ENCODE data around the gene PARD6G. TPM values are rescaled to one million over a fixed set of nuclear protein-coding genes. Genes with fewer than 3 reads are reported as not detected.
A peak's percentile ranks its signal among the peaks of the same experiment; 100 is the strongest.

The PARD6G gene
- total RNA-seq, 1 donor from 2014 or later: 18.9 TPM

DNA sequence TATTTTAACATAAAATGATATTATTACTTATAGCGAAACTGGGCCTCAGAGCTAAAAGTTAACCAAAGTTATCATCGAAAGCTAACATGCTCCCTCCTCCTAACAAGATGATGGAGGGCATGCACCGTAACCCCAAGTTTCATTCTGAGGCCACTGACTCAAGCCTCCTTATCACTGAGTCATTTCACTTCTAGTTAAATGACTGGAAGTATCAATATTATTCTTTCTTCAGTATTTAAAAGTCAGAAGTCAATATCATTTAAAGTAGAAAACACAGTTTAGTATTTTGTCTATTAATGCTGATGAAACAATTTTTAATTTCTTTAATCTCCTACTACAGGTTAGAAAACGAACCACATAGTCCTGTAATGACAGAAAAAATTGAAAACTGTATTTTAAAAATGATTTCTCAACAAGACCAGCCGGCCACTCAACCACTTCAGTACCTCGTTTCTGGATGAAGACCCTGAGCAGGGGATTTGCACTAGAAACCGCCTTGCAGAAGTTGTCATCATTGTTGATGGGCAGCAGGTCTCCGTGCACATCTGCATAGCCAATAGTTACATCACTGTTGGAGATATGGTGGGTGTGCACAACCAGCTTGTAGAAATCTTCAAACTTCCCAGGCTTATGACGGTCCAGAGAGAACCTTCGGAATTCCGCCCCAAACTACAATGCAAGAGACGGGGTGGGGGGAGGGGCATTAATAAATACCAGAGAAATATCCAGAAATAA is 44.9 kb downstream of the PARD6G start:
- H3K27ac Mint-ChIP-seq (ENCODE audit: unreplicated experiment): no peak overlapping the region
- H3K9me3 Mint-ChIP-seq (ENCODE audit: unreplicated experiment): no peaks in the 10 kb centered on the region
- peaks cover 43% of the 10 kb centered on the region for H3K4me1 Mint-ChIP-seq (ENCODE audit: unreplicated experiment)
- no peak overlapping the region for H3K4me3 Mint-ChIP-seq (ENCODE audit: unreplicated experiment)
- no peak for DNase-seq (ENCODE audit: extremely low spot score, unreplicated experiment)
- peaks cover 3% of the 10 kb centered on the region for H3K36me3 Mint-ChIP-seq (ENCODE audit: unreplicated experiment)
- TF ChIP-seq, protein P1, sequence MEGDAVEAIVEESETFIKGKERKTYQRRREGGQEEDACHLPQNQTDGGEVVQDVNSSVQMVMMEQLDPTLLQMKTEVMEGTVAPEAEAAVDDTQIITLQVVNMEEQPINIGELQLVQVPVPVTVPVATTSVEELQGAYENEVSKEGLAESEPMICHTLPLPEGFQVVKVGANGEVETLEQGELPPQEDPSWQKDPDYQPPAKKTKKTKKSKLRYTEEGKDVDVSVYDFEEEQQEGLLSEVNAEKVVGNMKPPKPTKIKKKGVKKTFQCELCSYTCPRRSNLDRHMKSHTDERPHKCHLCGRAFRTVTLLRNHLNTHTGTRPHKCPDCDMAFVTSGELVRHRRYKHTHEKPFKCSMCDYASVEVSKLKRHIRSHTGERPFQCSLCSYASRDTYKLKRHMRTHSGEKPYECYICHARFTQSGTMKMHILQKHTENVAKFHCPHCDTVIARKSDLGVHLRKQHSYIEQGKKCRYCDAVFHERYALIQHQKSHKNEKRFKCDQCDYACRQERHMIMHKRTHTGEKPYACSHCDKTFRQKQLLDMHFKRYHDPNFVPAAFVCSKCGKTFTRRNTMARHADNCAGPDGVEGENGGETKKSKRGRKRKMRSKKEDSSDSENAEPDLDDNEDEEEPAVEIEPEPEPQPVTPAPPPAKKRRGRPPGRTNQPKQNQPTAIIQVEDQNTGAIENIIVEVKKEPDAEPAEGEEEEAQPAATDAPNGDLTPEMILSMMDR (IDR thresholded peaks at IDR 0.05): no peak
- H3K27me3 Mint-ChIP-seq (ENCODE audit: unreplicated experiment): no peaks in the 10 kb centered on the region

DNA sequence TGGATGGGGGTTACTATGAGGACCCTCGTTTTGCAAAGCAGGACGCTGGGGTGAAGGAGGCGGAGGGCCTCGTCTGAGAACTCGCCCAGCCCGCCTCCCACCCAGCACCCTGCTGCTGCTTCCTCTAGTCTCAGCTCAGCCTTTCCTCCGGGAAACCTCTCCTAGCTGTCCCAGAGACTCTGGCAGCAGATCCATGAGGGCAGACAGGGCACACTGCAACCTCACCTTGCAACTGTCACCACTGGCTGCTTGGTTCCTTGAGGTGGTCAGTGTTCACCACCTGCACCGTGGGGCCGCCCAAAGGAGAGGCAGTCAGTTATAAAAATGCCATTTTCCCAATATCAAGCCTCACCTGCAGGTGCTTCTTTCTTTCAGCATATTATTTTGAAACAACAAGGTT is 45.6 kb downstream of the PARD6G start:
- Mint-ChIP-seq H3K27me3 (ENCODE audit: unreplicated experiment) (no peaks in the 10 kb centered on the region), H3K4me3 (ENCODE audit: unreplicated experiment) (no peak overlapping the region), H3K36me3 (ENCODE audit: unreplicated experiment) (peaks cover 3% of the 10 kb centered on the region), H3K9me3 (ENCODE audit: unreplicated experiment) (no peaks in the 10 kb centered on the region), H3K4me1 (ENCODE audit: unreplicated experiment) (peaks cover 49% of the 10 kb centered on the region), H3K27ac (ENCODE audit: unreplicated experiment) (no peak overlapping the region)
- TF ChIP-seq, protein P1 (IDR thresholded peaks at IDR 0.05): no peak
- DNase-seq (ENCODE audit: extremely low spot score, unreplicated experiment): no peak

DNA sequence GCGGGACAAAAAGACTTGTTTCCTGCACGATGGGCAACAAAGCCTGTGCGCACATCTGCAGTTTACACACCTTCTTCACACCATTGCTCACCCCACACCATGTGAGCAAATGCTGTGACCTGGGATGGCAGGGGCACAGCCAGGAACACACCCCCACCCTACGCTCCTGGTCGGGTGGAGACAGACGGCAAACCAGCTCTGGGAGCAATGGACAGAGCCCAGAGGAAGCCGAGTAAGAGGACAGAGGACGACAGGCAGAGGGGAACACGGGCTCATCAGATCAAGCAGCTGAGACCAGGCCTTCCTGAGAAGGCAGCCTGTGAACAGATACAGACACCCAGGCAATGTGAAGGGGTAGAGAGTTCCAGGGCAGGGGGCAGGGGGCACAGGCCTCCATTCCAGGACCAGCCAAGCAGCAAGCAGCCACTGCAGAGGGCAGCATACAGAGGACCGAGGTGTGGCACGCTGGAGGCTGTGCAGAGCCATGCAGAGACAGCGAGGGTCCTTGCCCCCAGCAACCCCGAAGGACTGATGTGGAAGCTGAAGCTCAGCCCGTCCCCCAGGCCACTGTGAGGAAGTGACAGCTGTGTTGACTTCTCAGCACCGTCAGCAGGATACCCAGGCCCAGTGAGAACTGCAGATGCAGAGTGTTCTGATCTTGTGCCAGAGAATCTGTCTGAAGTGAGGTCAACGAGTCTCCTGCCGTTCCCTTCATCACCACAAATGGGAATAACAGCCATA is 46.2 kb downstream of the PARD6G start:
- TF ChIP-seq, protein P1 (IDR thresholded peaks at IDR 0.05): no peak
- no peaks in the 10 kb centered on the region for H3K9me3 Mint-ChIP-seq (ENCODE audit: unreplicated experiment)
- H3K27me3 Mint-ChIP-seq (ENCODE audit: unreplicated experiment): no peaks in the 10 kb centered on the region
- H3K4me3 Mint-ChIP-seq (ENCODE audit: unreplicated experiment): no peak overlapping the region
- no peak for DNase-seq (ENCODE audit: extremely low spot score, unreplicated experiment)
- peaks cover 3% of the 10 kb centered on the region for H3K36me3 Mint-ChIP-seq (ENCODE audit: unreplicated experiment)
- peaks cover 55% of the 10 kb centered on the region for H3K4me1 Mint-ChIP-seq (ENCODE audit: unreplicated experiment)
- no peak overlapping the region for H3K27ac Mint-ChIP-seq (ENCODE audit: unreplicated experiment)

DNA sequence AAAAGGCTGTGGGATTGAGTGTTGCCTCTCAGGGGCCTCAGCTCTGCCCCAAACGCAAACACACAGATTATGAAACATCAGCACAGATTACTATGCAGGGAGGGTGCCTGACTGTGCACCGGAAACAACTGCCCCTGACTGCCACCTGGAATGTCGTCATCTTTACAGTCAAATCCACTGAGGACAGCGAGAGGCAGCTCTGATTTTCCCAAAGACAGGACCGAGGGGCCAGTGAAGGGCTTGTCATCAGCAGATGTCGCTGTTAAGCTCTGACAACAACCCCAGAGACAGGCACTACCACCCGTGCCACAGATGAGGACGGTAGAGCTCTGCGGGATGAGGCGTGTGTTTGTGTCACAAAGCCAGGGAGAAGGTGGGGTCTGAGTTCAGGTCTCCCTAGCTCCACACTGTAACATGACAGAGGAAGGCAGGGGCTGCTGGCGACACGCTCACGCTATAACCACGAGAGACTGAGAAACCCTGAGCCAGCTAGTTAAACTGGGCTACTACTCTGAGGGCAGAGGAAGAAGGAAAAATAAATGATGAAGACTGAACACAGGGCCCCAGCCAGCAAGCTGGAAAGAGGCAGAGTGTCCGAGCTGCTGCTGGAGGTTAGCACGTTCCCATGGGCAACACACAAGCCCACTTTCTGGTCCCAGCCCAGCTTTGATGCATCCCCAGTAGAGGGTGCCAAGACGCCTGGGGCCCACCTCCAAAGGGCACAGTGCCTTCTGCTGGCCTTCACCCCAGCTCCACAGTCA is 47.0 kb downstream of the PARD6G start:
- Mint-ChIP-seq H3K4me3 (ENCODE audit: unreplicated experiment) (no peak overlapping the region), H3K27me3 (ENCODE audit: unreplicated experiment) (no peaks in the 10 kb centered on the region), H3K36me3 (ENCODE audit: unreplicated experiment) (peaks cover 3% of the 10 kb centered on the region), H3K9me3 (ENCODE audit: unreplicated experiment) (no peaks in the 10 kb centered on the region), H3K4me1 (ENCODE audit: unreplicated experiment) (peaks cover 57% of the 10 kb centered on the region), H3K27ac (ENCODE audit: unreplicated experiment) (no peak overlapping the region)
- TF ChIP-seq, protein P1 (IDR thresholded peaks at IDR 0.05): peak; percentile 42
- no peak for DNase-seq (ENCODE audit: extremely low spot score, unreplicated experiment)
